ENCODE measurements around the gene TTC39A. TPM values are rescaled to one million over a fixed set of nuclear protein-coding genes. Genes with fewer than 3 reads are reported as not detected.

Gene TTC39A
- total and polyA plus RNA-seq, 4 experiments from 2014 or later = not detected

- ChIA-PET POLR2A (ENCODE audit: partially characterized antibody) (interaction anchor here (1.7 to 2.4 kb wide), 2 partner anchors 39 to 281 kb away, joined by 4 to 15 read pairs; partner anchors contain the start of gene EPS15), CTCF (ENCODE audit: partially characterized antibody) (no interaction called here)
- no peak overlapping the region for H3K27ac Mint-ChIP-seq
These were observed 92.9 kb downstream of the TTC39A start for GRCh38 chr1:51237351-51238033.

More at GRCh38 chr1:51237351-51238033, 92.9 kb downstream of the TTC39A start:
- no peaks in the 10 kb centered on the region for H3K27me3 ChIP-seq (ENCODE audit: insufficient read depth, low read length)
- Mint-ChIP-seq H3K36me3 (peaks cover 0 to 8% of the 10 kb centered on the region in 2 donors), H3K4me3 (no peak overlapping the region), H3K9me3 (no peaks in the 10 kb centered on the region), H3K4me1 (peaks cover 27 to 48% (median 39%) of the 10 kb centered on the region in 4 donors), H3K27me3 (no peaks in the 10 kb centered on the region)
- H3K9me3 ChIP-seq (ENCODE audit: control insufficient read depth in 1 of 2, low read length in 2 of 2) = no peaks in the 10 kb centered on the region
- intact Hi-C loops (cut with micrococcal nuclease) = loop anchor here (2.0 to 5.0 kb wide), 4 partner anchors 45 to 380 kb away; partner anchors contain the start of genes EPS15 and OSBPL9
- peak overlapping the region; percentile 81 for H3K27ac ChIP-seq (ENCODE audit: low read depth, low read length)
- H3K4me3 ChIP-seq (ENCODE audit: low read length in 2 of 2) = peak overlapping the region; percentile 14 to 91
- H3K36me3 ChIP-seq (ENCODE audit: insufficient read depth, low read length) = no peaks in the 10 kb centered on the region
- DNase-seq = no peak
- peaks cover 68% of the 10 kb centered on the region for H3K4me1 ChIP-seq (ENCODE audit: insufficient read depth, low read length)

Other genes with a start within 250 kb of the TTC39A start
- gene C1orf185, start 228.3 kb downstream of the TTC39A start, total RNA-seq = not detected
- gene C1orf185, start 228.3 kb downstream of the TTC39A start, polyA plus RNA-seq = not detected
- gene RNF11, start 94.3 kb downstream of the TTC39A start, total RNA-seq = 10 to 100 TPM; 40.8 to 43.4 TPM
- gene RNF11, start 94.3 kb downstream of the TTC39A start, polyA plus RNA-seq = 10 to 100 TPM; 37.6 to 50.3 TPM
- gene EPS15, start 188.7 kb upstream of the TTC39A start, total RNA-seq = 10 to 100 TPM; 91.5 to 92.3 TPM
- gene EPS15, start 188.7 kb upstream of the TTC39A start, polyA plus RNA-seq = 10 to 100 TPM; 39.2 to 63.7 TPM

Data from CD4-positive, alpha-beta memory T cell (primary cell).